ENCODE results near the gene WNT8B. TPM values are rescaled to one million over a fixed set of nuclear protein-coding genes. Genes with fewer than 3 reads are reported as not detected.
A peak's percentile ranks its signal among the peaks of the same experiment; 100 is the strongest.

The WNT8B gene
- polyA plus RNA-seq, 2 donors, result not detected

- Histone ChIP-seq H3K36me3 (ENCODE audit: control insufficient read depth in 2 of 2, insufficient read depth in 2 of 2, low read length in 1 of 2) (peaks cover 0 to 2% of the 10 kb centered on the region in 2 donors), H3K4me1 (ENCODE audit: control insufficient read depth in 2 of 2, insufficient read depth in 2 of 2, low read length in 1 of 2) (no peaks in the 10 kb centered on the region), H3K9me3 (ENCODE audit: control insufficient read depth in 2 of 2, insufficient read depth in 1 of 2, low read depth in 1 of 2, low read length in 1 of 2) (no peaks in the 10 kb centered on the region), H3K27me3 (ENCODE audit: control insufficient read depth in 1 of 2, insufficient read depth in 2 of 2, low read length in 2 of 2) (peaks cover 0 to 6% of the 10 kb centered on the region in 2 donors), H3K4me3 (ENCODE audit: low read depth in 1 of 2, low read length in 2 of 2) (peak overlapping the region; percentile 44 to 46), H3K27ac (ENCODE audit: low read depth in 2 of 2, low read length in 1 of 2) (no peak overlapping the region)
- 1% methylated on average over 57 to 59 of the region's 59 CpGs for WGBS, 2 donors
Observed at GRCh38 chr10:100482181-100482833, 19.5 kb downstream of the WNT8B start.

GRCh38 chr10:100482834-100483185, 20.0 kb downstream of the WNT8B start:
- peak overlapping the region in 1 of 2 donors; percentile 44 for H3K4me3 ChIP-seq (ENCODE audit: low read depth in 1 of 2, low read length in 2 of 2)
- H3K27me3 ChIP-seq (ENCODE audit: control insufficient read depth in 1 of 2, insufficient read depth in 2 of 2, low read length in 2 of 2), result peaks cover 0 to 6% of the 10 kb centered on the region in 2 donors
- H3K9me3 ChIP-seq (ENCODE audit: control insufficient read depth in 2 of 2, insufficient read depth in 1 of 2, low read depth in 1 of 2, low read length in 1 of 2), result no peaks in the 10 kb centered on the region
- H3K36me3 ChIP-seq (ENCODE audit: control insufficient read depth in 2 of 2, insufficient read depth in 2 of 2, low read length in 1 of 2), result peaks cover 0 to 7% of the 10 kb centered on the region in 2 donors
- H3K4me1 ChIP-seq (ENCODE audit: control insufficient read depth in 2 of 2, insufficient read depth in 2 of 2, low read length in 1 of 2), result no peaks in the 10 kb centered on the region
- WGBS, 2 donors, result 25 to 32% methylated on average over 5 of the region's 5 CpGs
- H3K27ac ChIP-seq (ENCODE audit: low read depth in 2 of 2, low read length in 1 of 2), result no peak overlapping the region

- Histone ChIP-seq H3K4me3 (ENCODE audit: low read depth in 1 of 2, low read length in 2 of 2) (no peak overlapping the region), H3K27me3 (ENCODE audit: control insufficient read depth in 1 of 2, insufficient read depth in 2 of 2, low read length in 2 of 2) (peaks cover 0 to 6% of the 10 kb centered on the region in 2 donors), H3K27ac (ENCODE audit: low read depth in 2 of 2, low read length in 1 of 2) (no peak overlapping the region), H3K36me3 (ENCODE audit: control insufficient read depth in 2 of 2, insufficient read depth in 2 of 2, low read length in 1 of 2) (peaks cover 7 to 14% of the 10 kb centered on the region in 2 donors), H3K9me3 (ENCODE audit: control insufficient read depth in 2 of 2, insufficient read depth in 1 of 2, low read depth in 1 of 2, low read length in 1 of 2) (no peaks in the 10 kb centered on the region), H3K4me1 (ENCODE audit: control insufficient read depth in 2 of 2, insufficient read depth in 2 of 2, low read length in 1 of 2) (no peaks in the 10 kb centered on the region)
- 89 to 91% methylated on average over 5 of the region's 5 CpGs for WGBS, 2 donors
Observed at GRCh38 chr10:100483876-100484666, 21.3 kb downstream of the WNT8B start.

- H3K36me3 ChIP-seq (ENCODE audit: control insufficient read depth in 2 of 2, insufficient read depth in 2 of 2, low read length in 1 of 2), result peaks cover 7 to 20% of the 10 kb centered on the region in 2 donors
- no peak overlapping the region for H3K27ac ChIP-seq (ENCODE audit: low read depth in 2 of 2, low read length in 1 of 2)
- H3K4me3 ChIP-seq (ENCODE audit: low read depth in 1 of 2, low read length in 2 of 2), result no peak overlapping the region
- H3K9me3 ChIP-seq (ENCODE audit: control insufficient read depth in 2 of 2, insufficient read depth in 1 of 2, low read depth in 1 of 2, low read length in 1 of 2), result no peaks in the 10 kb centered on the region
- 78 to 84% methylated on average over 8 of the region's 8 CpGs for WGBS, 2 donors
- peaks cover 0 to 5% of the 10 kb centered on the region in 2 donors for H3K27me3 ChIP-seq (ENCODE audit: control insufficient read depth in 1 of 2, insufficient read depth in 2 of 2, low read length in 2 of 2)
- no peaks in the 10 kb centered on the region for H3K4me1 ChIP-seq (ENCODE audit: control insufficient read depth in 2 of 2, insufficient read depth in 2 of 2, low read length in 1 of 2)
Observed at GRCh38 chr10:100485366-100485765, 22.6 kb downstream of the WNT8B start.

- H3K4me1 ChIP-seq (ENCODE audit: control insufficient read depth in 2 of 2, insufficient read depth in 2 of 2, low read length in 1 of 2), result peaks cover 0 to 2% of the 10 kb centered on the region in 2 donors
- H3K9me3 ChIP-seq (ENCODE audit: control insufficient read depth in 2 of 2, insufficient read depth in 1 of 2, low read depth in 1 of 2, low read length in 1 of 2), result no peaks in the 10 kb centered on the region
- WGBS, 2 donors, result 88% methylated on average over 10 of the region's 10 CpGs
- peaks cover 7 to 23% of the 10 kb centered on the region in 2 donors for H3K36me3 ChIP-seq (ENCODE audit: control insufficient read depth in 2 of 2, insufficient read depth in 2 of 2, low read length in 1 of 2)
- no peak overlapping the region for H3K4me3 ChIP-seq (ENCODE audit: low read depth in 1 of 2, low read length in 2 of 2)
- H3K27me3 ChIP-seq (ENCODE audit: control insufficient read depth in 1 of 2, insufficient read depth in 2 of 2, low read length in 2 of 2), result no peaks in the 10 kb centered on the region
- H3K27ac ChIP-seq (ENCODE audit: low read depth in 2 of 2, low read length in 1 of 2), result no peak overlapping the region
Observed at GRCh38 chr10:100485801-100486495, 23.1 kb downstream of the WNT8B start.

- no peak overlapping the region for H3K27ac ChIP-seq (ENCODE audit: low read depth in 2 of 2, low read length in 1 of 2)
- H3K36me3 ChIP-seq (ENCODE audit: control insufficient read depth in 2 of 2, insufficient read depth in 2 of 2, low read length in 1 of 2), result peaks cover 7 to 23% of the 10 kb centered on the region in 2 donors
- H3K4me3 ChIP-seq (ENCODE audit: low read depth in 1 of 2, low read length in 2 of 2), result no peak overlapping the region
- WGBS, 2 donors, result 92 to 94% methylated on average over 6 of the region's 6 CpGs
- peaks cover 0 to 2% of the 10 kb centered on the region in 2 donors for H3K4me1 ChIP-seq (ENCODE audit: control insufficient read depth in 2 of 2, insufficient read depth in 2 of 2, low read length in 1 of 2)
- H3K27me3 ChIP-seq (ENCODE audit: control insufficient read depth in 1 of 2, insufficient read depth in 2 of 2, low read length in 2 of 2), result no peaks in the 10 kb centered on the region
- no peaks in the 10 kb centered on the region for H3K9me3 ChIP-seq (ENCODE audit: control insufficient read depth in 2 of 2, insufficient read depth in 1 of 2, low read depth in 1 of 2, low read length in 1 of 2)
Observed at GRCh38 chr10:100487529-100487928, 24.7 kb downstream of the WNT8B start.

GRCh38 chr10:100489396-100489795, 26.6 kb downstream of the WNT8B start:
- no peak overlapping the region for H3K27ac ChIP-seq (ENCODE audit: low read depth in 2 of 2, low read length in 1 of 2)
- H3K4me3 ChIP-seq (ENCODE audit: low read depth in 1 of 2, low read length in 2 of 2), result no peak overlapping the region
- peaks cover 7 to 29% of the 10 kb centered on the region in 2 donors for H3K36me3 ChIP-seq (ENCODE audit: control insufficient read depth in 2 of 2, insufficient read depth in 2 of 2, low read length in 1 of 2)
- no peaks in the 10 kb centered on the region for H3K27me3 ChIP-seq (ENCODE audit: control insufficient read depth in 1 of 2, insufficient read depth in 2 of 2, low read length in 2 of 2)
- H3K4me1 ChIP-seq (ENCODE audit: control insufficient read depth in 2 of 2, insufficient read depth in 2 of 2, low read length in 1 of 2), result peaks cover 0 to 2% of the 10 kb centered on the region in 2 donors
- H3K9me3 ChIP-seq (ENCODE audit: control insufficient read depth in 2 of 2, insufficient read depth in 1 of 2, low read depth in 1 of 2, low read length in 1 of 2), result no peaks in the 10 kb centered on the region
- 88 to 91% methylated on average over 5 of the region's 5 CpGs for WGBS, 2 donors

GRCh38 chr10:100490531-100490930, 27.7 kb downstream of the WNT8B start:
- Histone ChIP-seq H3K9me3 (ENCODE audit: control insufficient read depth in 2 of 2, insufficient read depth in 1 of 2, low read depth in 1 of 2, low read length in 1 of 2) (no peaks in the 10 kb centered on the region), H3K36me3 (ENCODE audit: control insufficient read depth in 2 of 2, insufficient read depth in 2 of 2, low read length in 1 of 2) (peaks cover 7 to 29% of the 10 kb centered on the region in 2 donors), H3K4me3 (ENCODE audit: low read depth in 1 of 2, low read length in 2 of 2) (no peak overlapping the region), H3K27ac (ENCODE audit: low read depth in 2 of 2, low read length in 1 of 2) (no peak overlapping the region), H3K4me1 (ENCODE audit: control insufficient read depth in 2 of 2, insufficient read depth in 2 of 2, low read length in 1 of 2) (peaks cover 0 to 2% of the 10 kb centered on the region in 2 donors), H3K27me3 (ENCODE audit: control insufficient read depth in 1 of 2, insufficient read depth in 2 of 2, low read length in 2 of 2) (no peaks in the 10 kb centered on the region)
- 91% methylated on average over 2 of the region's 2 CpGs for whole genome bisulfite sequencing, 2 donors

- H3K36me3 ChIP-seq (ENCODE audit: control insufficient read depth in 2 of 2, insufficient read depth in 2 of 2, low read length in 1 of 2), result peaks cover 0 to 25% of the 10 kb centered on the region in 2 donors
- H3K4me3 ChIP-seq (ENCODE audit: low read depth in 1 of 2, low read length in 2 of 2), result no peak overlapping the region
- H3K27ac ChIP-seq (ENCODE audit: low read depth in 2 of 2, low read length in 1 of 2), result no peak overlapping the region
- H3K27me3 ChIP-seq (ENCODE audit: control insufficient read depth in 1 of 2, insufficient read depth in 2 of 2, low read length in 2 of 2), result no peaks in the 10 kb centered on the region
- no peaks in the 10 kb centered on the region for H3K4me1 ChIP-seq (ENCODE audit: control insufficient read depth in 2 of 2, insufficient read depth in 2 of 2, low read length in 1 of 2)
- H3K9me3 ChIP-seq (ENCODE audit: control insufficient read depth in 2 of 2, insufficient read depth in 1 of 2, low read depth in 1 of 2, low read length in 1 of 2), result no peaks in the 10 kb centered on the region
- WGBS, 2 donors, result 87 to 90% methylated on average over 2 of the region's 2 CpGs
Observed at GRCh38 chr10:100496567-100496966, 33.8 kb downstream of the WNT8B start.
